Testis (tissue), 3 donors: ENCODE results near the gene ADH7. TPM values are rescaled to one million over a fixed set of nuclear protein-coding genes. Genes with fewer than 3 reads are reported as not detected.

Source experiments
- DNase-seq: peaks from one replicate; pipeline ENCODE4 v3.0.0-alpha.2; 2019
- H3K27ac ChIP-seq, 2 donors: fragments of 200-600 bp; sonication (generic); one replicate each; pipeline ENCODE4 v1.5.1; 2019
- H3K27me3 ChIP-seq: fragments of 200-600 bp; sonication (generic); one replicate; pipeline ENCODE4 v1.5.1; 2019
- H3K36me3 ChIP-seq: fragments of 200-600 bp; sonication (generic); one replicate; pipeline ENCODE4 v1.5.1; 2017; ENCODE audit warnings: low read depth; ENCODE audit errors: missing control alignments
- H3K4me1 ChIP-seq: fragments of 200-600 bp; sonication (generic); one replicate; pipeline ENCODE4 v1.5.1; 2019
- H3K4me3 ChIP-seq, 2 donors: fragments of 200-600 bp; sonication (generic); one replicate each; pipeline ENCODE4 v1.5.1; 2017 to 2019
- H3K9me3 ChIP-seq: fragments of 200-600 bp; sonication (generic); one replicate; pipeline ENCODE4 v1.5.1; 2017
- CTCF ChIP-seq, 3 experiments: fragments of 450-650 bp in 2 of 3; fragments of 200-600 bp in 1 of 3; sonication (generic) in 1 of 3; IDR thresholded peaks; one replicate each; pipeline ENCODE4 v1.5.1; 2016 to 2019; ENCODE audit warnings: antibody characterized with exemption in 3 of 3, mild to moderate bottlenecking in 2 of 3, moderate library complexity in 1 of 3
- POLR2A ChIP-seq: fragments of 450-650 bp; IDR thresholded peaks from one replicate; pipeline ENCODE4 v1.6.1; 2017; ENCODE audit warnings: antibody characterized with exemption, mild to moderate bottlenecking, moderate library complexity
- WGBS, 2 donors: methylation state at CpG; one replicate each; pipeline ENCODE4 v1.1.5; 2018; 5-methylcytosine and 5-hydroxymethylcytosine counted together
- intact Hi-C: fragments of 100-400 bp; cut with DNase I; formaldehyde crosslinking; loops from one replicate; pipeline ENCODE4 v1.15.1; 2023; ENCODE audit warnings: low total_unique reads
- polyA plus RNA-seq: library from polyadenylated mRNA; stranded (reverse); fragments of 350-450 nt; fragmentation: Illumina TruSeq; extraction: RNeasy Lipid Tissue Mini Kit (QIAGEN cat#74804); gene quantifications from one replicate; pipeline ENCODE4 v1.2.3, GENCODE V29; 2014; ENCODE audit warnings: low read depth, low replicate concordance; ENCODE audit not compliant: insufficient read depth
- total RNA-seq, 2 donors: library from RNA; depleted of rRNA; stranded (reverse); fragments of >200 nt; gene quantifications; one replicate each; pipeline ENCODE4 v1.2.3, GENCODE V29; 2016

The ADH7 gene
- total and polyA plus RNA-seq, 3 donors from 2014 or later = not detected

GRCh38 chr4:99389606-99390005, 45.5 kb downstream of the ADH7 start:
- intact Hi-C loops = loop anchor here (10.0 kb wide), 1 partner anchor 65 kb away; the partner anchor contains the start of gene ADH1B
- H3K27ac ChIP-seq = no peak overlapping the region
- no peak for DNase-seq
- no peak for TF ChIP-seq CTCF (IDR thresholded peaks at IDR 0.05)
- TF ChIP-seq POLR2A = no peak
- H3K4me1 ChIP-seq = no peaks in the 10 kb centered on the region
- no peak overlapping the region for H3K4me3 ChIP-seq
- H3K9me3 ChIP-seq = no peaks in the 10 kb centered on the region
- no peaks in the 10 kb centered on the region for H3K36me3 ChIP-seq
- H3K27me3 ChIP-seq = no peaks in the 10 kb centered on the region

GRCh38 chr4:99383833-99384392, 51.2 kb downstream of the ADH7 start:
- H3K4me3 ChIP-seq = no peak overlapping the region
- WGBS, 2 donors = 32 to 34% methylated on average over 5 of the region's 5 CpGs
- H3K27ac ChIP-seq = peak overlapping the region; percentile 69 to 89
- no peaks in the 10 kb centered on the region for H3K36me3 ChIP-seq
- H3K27me3 ChIP-seq = no peaks in the 10 kb centered on the region
- H3K4me1 ChIP-seq = peaks cover 26% of the 10 kb centered on the region
- no peak for TF ChIP-seq POLR2A
- no peak for TF ChIP-seq CTCF (IDR thresholded peaks at IDR 0.05)
- peak; percentile 52 for DNase-seq
- intact Hi-C loops = loop anchor here (10.0 kb wide), 1 partner anchor 59 kb away; the partner anchor contains the start of gene ADH1B
- H3K9me3 ChIP-seq = no peaks in the 10 kb centered on the region

GRCh38 chr4:99383399-99383798, 51.7 kb downstream of the ADH7 start:
- no peak for DNase-seq
- Histone ChIP-seq H3K4me3 (no peak overlapping the region), H3K4me1 (peaks cover 26% of the 10 kb centered on the region), H3K27ac (peak overlapping the region; percentile 69 to 89), H3K27me3 (no peaks in the 10 kb centered on the region), H3K9me3 (no peaks in the 10 kb centered on the region), H3K36me3 (no peaks in the 10 kb centered on the region)
- no peak for TF ChIP-seq POLR2A
- no peak for TF ChIP-seq CTCF (IDR thresholded peaks at IDR 0.05)
- intact Hi-C loops = loop anchor here (10.0 kb wide), 1 partner anchor 59 kb away; the partner anchor contains the start of gene ADH1B
- WGBS, 2 donors = 46 to 48% methylated on average over 3 of the region's 3 CpGs

- H3K4me1 ChIP-seq = peaks cover 26% of the 10 kb centered on the region
- WGBS, 2 donors = 52 to 81% methylated on average over 1 of the region's 1 CpG
- no peak for TF ChIP-seq POLR2A
- TF ChIP-seq CTCF (IDR thresholded peaks at IDR 0.05) = no peak
Measured at GRCh38 chr4:99382745-99383360, 52.3 kb downstream of the ADH7 start.

More at GRCh38 chr4:99382745-99383360, 52.3 kb downstream of the ADH7 start:
- no peaks in the 10 kb centered on the region for H3K36me3 ChIP-seq
- intact Hi-C loops = loop anchor here (10.0 kb wide), 1 partner anchor 58 kb away; the partner anchor contains the start of gene ADH1B
- H3K27me3 ChIP-seq = no peaks in the 10 kb centered on the region
- DNase-seq = no peak
- H3K9me3 ChIP-seq = no peaks in the 10 kb centered on the region
- H3K27ac ChIP-seq = peak overlapping the region; percentile 69 to 89
- no peak overlapping the region for H3K4me3 ChIP-seq
